Gastroesophageal sphincter (tissue), 3 donors: ENCODE measurements around the gene PRF1.

Experiments
- EP300 ChIP-seq: sonication (generic); formaldehyde crosslinking; IDR thresholded peaks from one replicate; pipeline ENCODE4 v1.6.1; 2017; ENCODE audit warnings: antibody characterized with exemption, mild to moderate bottlenecking
- TF ChIP-seq, protein P1 (sequence below), 4 experiments: fragments of 200-600 bp in 2 of 4; fragments of 450-650 bp in 2 of 4; sonication (generic) in 1 of 4; IDR thresholded peaks; one replicate each; pipeline ENCODE4 v1.5.1; 2017 to 2019; ENCODE audit warnings: antibody characterized with exemption in 4 of 4, mild to moderate bottlenecking in 2 of 4, moderate library complexity in 2 of 4

DNA sequence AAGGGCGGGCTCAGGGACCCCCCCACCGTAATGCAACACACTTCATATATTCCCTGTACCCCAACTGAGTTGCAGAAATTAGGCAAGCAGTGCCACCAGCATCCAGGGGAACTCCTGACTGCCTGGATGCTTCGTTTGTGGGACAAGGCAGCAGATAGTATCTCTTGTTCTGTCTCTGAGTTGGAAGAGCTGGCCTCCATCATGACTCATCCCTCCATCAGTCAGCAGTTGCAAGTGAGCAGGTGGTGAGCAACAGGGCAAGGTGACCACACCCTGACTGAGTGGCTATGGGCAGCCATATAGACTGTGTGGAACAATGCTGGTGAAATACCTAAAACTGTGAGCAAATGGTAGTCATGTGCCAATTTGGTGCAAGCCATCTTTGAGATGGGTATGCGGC lies 47.0 kb upstream of the PRF1 start:
- TF ChIP-seq, protein P1, sequence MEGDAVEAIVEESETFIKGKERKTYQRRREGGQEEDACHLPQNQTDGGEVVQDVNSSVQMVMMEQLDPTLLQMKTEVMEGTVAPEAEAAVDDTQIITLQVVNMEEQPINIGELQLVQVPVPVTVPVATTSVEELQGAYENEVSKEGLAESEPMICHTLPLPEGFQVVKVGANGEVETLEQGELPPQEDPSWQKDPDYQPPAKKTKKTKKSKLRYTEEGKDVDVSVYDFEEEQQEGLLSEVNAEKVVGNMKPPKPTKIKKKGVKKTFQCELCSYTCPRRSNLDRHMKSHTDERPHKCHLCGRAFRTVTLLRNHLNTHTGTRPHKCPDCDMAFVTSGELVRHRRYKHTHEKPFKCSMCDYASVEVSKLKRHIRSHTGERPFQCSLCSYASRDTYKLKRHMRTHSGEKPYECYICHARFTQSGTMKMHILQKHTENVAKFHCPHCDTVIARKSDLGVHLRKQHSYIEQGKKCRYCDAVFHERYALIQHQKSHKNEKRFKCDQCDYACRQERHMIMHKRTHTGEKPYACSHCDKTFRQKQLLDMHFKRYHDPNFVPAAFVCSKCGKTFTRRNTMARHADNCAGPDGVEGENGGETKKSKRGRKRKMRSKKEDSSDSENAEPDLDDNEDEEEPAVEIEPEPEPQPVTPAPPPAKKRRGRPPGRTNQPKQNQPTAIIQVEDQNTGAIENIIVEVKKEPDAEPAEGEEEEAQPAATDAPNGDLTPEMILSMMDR (IDR thresholded peaks at IDR 0.05) = no peak
- no peak for TF ChIP-seq EP300
